ENCODE data around the gene DDX24. TPM values are rescaled to one million over a fixed set of nuclear protein-coding genes. Genes with fewer than 3 reads are reported as not detected.
"Not testable (repeated sequence)": the region's sequence is repeated elsewhere in the genome, so short reads cannot be mapped to it uniquely, and the experiment has no call there.

Gene DDX24
- total RNA-seq, 1 experiment from 2014 or later = 40.4 TPM

DNA sequence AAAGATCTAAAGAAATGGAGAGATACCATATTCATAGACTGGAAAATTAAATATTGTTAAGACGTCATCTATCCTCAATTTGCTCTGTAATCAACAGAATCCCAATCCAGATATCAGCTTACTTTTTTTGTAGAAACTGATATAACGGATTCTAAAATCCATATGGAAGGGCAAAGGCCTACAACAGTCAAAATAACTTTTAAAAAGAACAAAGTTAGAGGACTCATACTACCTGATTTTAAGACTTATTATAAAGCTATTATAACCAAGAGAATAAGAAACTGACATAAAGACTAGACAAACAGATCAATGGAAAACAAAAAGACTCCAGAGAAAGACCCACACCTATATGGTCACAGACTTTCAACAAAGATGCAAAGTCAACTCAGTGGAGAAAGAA lies 6.0 kb downstream of the DDX24 start:
- no peaks in the 10 kb centered on the region for H3K27me3 ChIP-seq (ENCODE audit: insufficient read depth, low read depth)
- H3K4me3 ChIP-seq = no peak overlapping the region
- no peak overlapping the region for H3K27ac ChIP-seq
- intact Hi-C loops (cut with micrococcal nuclease; ENCODE audit: unreplicated experiment) = no loop called here
- peaks cover 3% of the 10 kb centered on the region; the same call in 1 of the 2 replicates for H4K20me1 ChIP-seq (ENCODE audit: insufficient read depth)
- no peak overlapping the region for H3K4me2 ChIP-seq
- CTCF ChIA-PET = no interaction called here
- peaks cover 10% of the 10 kb centered on the region for H3K9me3 ChIP-seq (ENCODE audit: insufficient read depth, low read depth)
- peaks cover 15% of the 10 kb centered on the region for H3K36me3 ChIP-seq (ENCODE audit: low read depth)
- H3K9me2 ChIP-seq (ENCODE audit: insufficient read depth) = no peaks in the 10 kb centered on the region
- POLR2A ChIA-PET (ENCODE audit: unreplicated experiment) = interaction anchor here (0.7 kb wide), 1 partner anchor 1395 kb away, joined by 3 read pairs; no protein-coding TSS in a partner anchor
- H2AFZ ChIP-seq = no peak overlapping the region
- no peak for DNase-seq
- H3K4me1 ChIP-seq (replicated peaks; ENCODE audit: insufficient read depth) = peaks cover 8% of the 10 kb centered on the region
- no TSS peak for BruUV-seq (replicated peaks)
- TF ChIP-seq EZH2 (IDR thresholded peaks at IDR 0.05; ENCODE audit: low read depth) = no peak
- TF ChIP-seq, protein P1, sequence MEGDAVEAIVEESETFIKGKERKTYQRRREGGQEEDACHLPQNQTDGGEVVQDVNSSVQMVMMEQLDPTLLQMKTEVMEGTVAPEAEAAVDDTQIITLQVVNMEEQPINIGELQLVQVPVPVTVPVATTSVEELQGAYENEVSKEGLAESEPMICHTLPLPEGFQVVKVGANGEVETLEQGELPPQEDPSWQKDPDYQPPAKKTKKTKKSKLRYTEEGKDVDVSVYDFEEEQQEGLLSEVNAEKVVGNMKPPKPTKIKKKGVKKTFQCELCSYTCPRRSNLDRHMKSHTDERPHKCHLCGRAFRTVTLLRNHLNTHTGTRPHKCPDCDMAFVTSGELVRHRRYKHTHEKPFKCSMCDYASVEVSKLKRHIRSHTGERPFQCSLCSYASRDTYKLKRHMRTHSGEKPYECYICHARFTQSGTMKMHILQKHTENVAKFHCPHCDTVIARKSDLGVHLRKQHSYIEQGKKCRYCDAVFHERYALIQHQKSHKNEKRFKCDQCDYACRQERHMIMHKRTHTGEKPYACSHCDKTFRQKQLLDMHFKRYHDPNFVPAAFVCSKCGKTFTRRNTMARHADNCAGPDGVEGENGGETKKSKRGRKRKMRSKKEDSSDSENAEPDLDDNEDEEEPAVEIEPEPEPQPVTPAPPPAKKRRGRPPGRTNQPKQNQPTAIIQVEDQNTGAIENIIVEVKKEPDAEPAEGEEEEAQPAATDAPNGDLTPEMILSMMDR (conservative IDR thresholded peaks at IDR 0.05) = no peak
- H3F3A ChIP-seq (ENCODE audit: insufficient read depth, low read depth) = no peaks in the 10 kb centered on the region
- H3K79me2 ChIP-seq (ENCODE audit: low read depth) = peaks cover 96% of the 10 kb centered on the region

GRCh38 chr14:94074534-94074933 lies 6.5 kb downstream of the DDX24 start:
- Histone ChIP-seq H3K4me1 (replicated peaks; ENCODE audit: insufficient read depth) (peaks cover 3% of the 10 kb centered on the region), H2AFZ (no peak overlapping the region), H3K4me2 (no peak overlapping the region), H3F3A (ENCODE audit: insufficient read depth, low read depth) (no peaks in the 10 kb centered on the region), H3K36me3 (ENCODE audit: low read depth) (peaks cover 15% of the 10 kb centered on the region), H4K20me1 (ENCODE audit: insufficient read depth) (peaks cover 3% of the 10 kb centered on the region; the same call in 1 of the 2 replicates), H3K27ac (no peak overlapping the region), H3K79me2 (ENCODE audit: low read depth) (peaks cover 96% of the 10 kb centered on the region), H3K9me2 (ENCODE audit: insufficient read depth) (no peaks in the 10 kb centered on the region), H3K9me3 (ENCODE audit: insufficient read depth, low read depth) (peaks cover 10% of the 10 kb centered on the region), H3K4me3 (no peak overlapping the region), H3K27me3 (ENCODE audit: insufficient read depth, low read depth) (no peaks in the 10 kb centered on the region)
- POLR2A ChIA-PET (ENCODE audit: unreplicated experiment) = no interaction called here
- CTCF ChIA-PET = no interaction called here
- intact Hi-C loops (cut with micrococcal nuclease; ENCODE audit: unreplicated experiment) = no loop called here
- no peak for DNase-seq
- TF ChIP-seq, protein P1 (conservative IDR thresholded peaks at IDR 0.05) = no peak
- TF ChIP-seq EZH2 (IDR thresholded peaks at IDR 0.05; ENCODE audit: low read depth) = no peak
- BruUV-seq (replicated peaks) = no TSS peak

- H2AFZ ChIP-seq; DNase-seq; H3K36me3 ChIP-seq (ENCODE audit: low read depth); H3F3A ChIP-seq (ENCODE audit: insufficient read depth, low read depth); H3K27me3 ChIP-seq (ENCODE audit: insufficient read depth, low read depth); H3K4me1 ChIP-seq (replicated peaks; ENCODE audit: insufficient read depth); H4K20me1 ChIP-seq (ENCODE audit: insufficient read depth); intact Hi-C loops (cut with micrococcal nuclease; ENCODE audit: unreplicated experiment); H3K27ac ChIP-seq; H3K9me2 ChIP-seq (ENCODE audit: insufficient read depth); H3K4me2 ChIP-seq; POLR2A ChIA-PET (ENCODE audit: unreplicated experiment); H3K4me3 ChIP-seq; H3K9me3 ChIP-seq (ENCODE audit: insufficient read depth, low read depth); CTCF ChIA-PET; BruUV-seq (replicated peaks): not testable (repeated sequence)
- peaks cover 95% of the 10 kb centered on the region for H3K79me2 ChIP-seq (ENCODE audit: low read depth)
Observed at GRCh38 chr14:94072076-94072475, 8.9 kb downstream of the DDX24 start.

GRCh38 chr14:94066089-94066676 lies 14.8 kb downstream of the DDX24 start:
- Histone ChIP-seq H4K20me1 (ENCODE audit: insufficient read depth) (no peaks in the 10 kb centered on the region), H3K36me3 (ENCODE audit: low read depth) (0 out of 2 replicates have a peak, but pooled peaks cover 3% of the 10 kb centered on the region), H3F3A (ENCODE audit: insufficient read depth, low read depth) (no peaks in the 10 kb centered on the region), H3K4me2 (no peak overlapping the region), H3K27me3 (ENCODE audit: insufficient read depth, low read depth) (no peaks in the 10 kb centered on the region), H2AFZ (no peak overlapping the region), H3K79me2 (ENCODE audit: low read depth) (peaks cover 57% of the 10 kb centered on the region), H3K9me3 (ENCODE audit: insufficient read depth, low read depth) (no peaks in the 10 kb centered on the region), H3K4me3 (no peak overlapping the region), H3K9me2 (ENCODE audit: insufficient read depth) (no peaks in the 10 kb centered on the region), H3K4me1 (replicated peaks; ENCODE audit: insufficient read depth) (peaks cover 10% of the 10 kb centered on the region; the same call in 1 of the 2 replicates), H3K27ac (no peak overlapping the region)
- no peak for TF ChIP-seq EZH2 (IDR thresholded peaks at IDR 0.05; ENCODE audit: low read depth)
- TF ChIP-seq, protein P1 (conservative IDR thresholded peaks at IDR 0.05) = no peak
- intact Hi-C loops (cut with micrococcal nuclease; ENCODE audit: unreplicated experiment) = no loop called here
- ChIA-PET CTCF (no interaction called here), POLR2A (ENCODE audit: unreplicated experiment) (no interaction called here)
- BruUV-seq (replicated peaks) = no TSS peak
- DNase-seq = peak in 1 of 2 experiments; percentile 32
